Hematopoietic multipotent progenitor cell (in vitro differentiated cells): ENCODE measurements around the gene BBS9. TPM values are rescaled to one million over a fixed set of nuclear protein-coding genes. Genes with fewer than 3 reads are reported as not detected.
A peak's percentile ranks its signal among the peaks of the same experiment; 100 is the strongest.
"Not testable (repeated sequence)": the region's sequence is repeated elsewhere in the genome, so short reads cannot be mapped to it uniquely, and the experiment has no call there.

Experiments used
- DNase-seq, 3 donors: peaks; one replicate each; pipeline ENCODE4 v3.0.0-alpha.2; 2011 to 2015; ENCODE audit warnings: low read depth in 2 of 3, low spot score in 2 of 3
- total RNA-seq: library from RNA; depleted of rRNA; stranded (reverse); fragments of >200 nt; gene quantifications from one replicate; pipeline ENCODE4 v1.2.3, GENCODE V29; 2012

BBS9 gene
- 12.1 TPM for total RNA-seq

DNA sequence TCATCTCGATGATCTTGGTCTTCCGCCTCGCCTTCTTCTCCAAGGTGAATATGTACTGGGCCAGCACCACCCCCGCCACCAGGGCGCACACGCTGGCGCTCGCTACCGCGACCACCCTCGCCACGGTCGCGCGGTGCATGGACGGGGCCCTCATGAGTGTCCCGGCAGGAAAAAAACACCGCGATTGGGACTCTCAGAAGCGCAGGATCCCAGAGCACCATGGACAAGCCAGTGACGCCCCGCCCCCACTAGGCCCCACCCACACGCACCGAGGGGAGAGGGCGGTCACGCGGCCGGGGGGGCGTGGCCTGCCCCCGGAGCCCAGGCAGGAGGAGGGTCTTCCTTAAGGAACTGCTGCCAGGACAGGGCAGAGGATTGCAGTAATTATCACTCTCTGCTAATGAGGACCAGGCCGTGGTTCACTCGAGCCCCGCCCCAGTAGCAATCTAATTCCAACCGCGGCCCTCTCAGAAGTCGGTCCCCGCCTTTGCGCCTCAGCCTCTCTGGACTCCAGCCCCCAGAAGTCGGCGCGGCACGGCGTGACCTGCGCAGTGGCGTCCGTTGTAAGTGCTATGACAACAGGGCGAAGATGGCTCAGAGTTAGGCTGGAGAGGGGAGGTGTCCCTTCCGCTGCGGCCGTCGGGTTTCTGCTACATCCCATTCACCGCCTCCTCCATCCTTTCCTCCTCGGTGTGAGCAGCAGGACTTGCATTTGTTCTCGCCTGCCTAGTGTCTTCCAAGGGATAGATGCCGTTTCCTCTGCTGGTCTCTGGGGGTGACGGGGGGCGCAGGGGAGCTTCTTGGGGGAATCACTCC, at the start of gene BBS9:
Gene BBS9, plus strand, starts transcription at position 575 of the 816 bp plus-strand sequence. CDS start 16,689 bp downstream, outside the sequence.
- DNase-seq = peak; percentile 79 to 97 (median 95)

GRCh38 chr7:33079763-33080690, 49.3 kb upstream of the BBS9 start:
- DNase-seq = no peak

DNA sequence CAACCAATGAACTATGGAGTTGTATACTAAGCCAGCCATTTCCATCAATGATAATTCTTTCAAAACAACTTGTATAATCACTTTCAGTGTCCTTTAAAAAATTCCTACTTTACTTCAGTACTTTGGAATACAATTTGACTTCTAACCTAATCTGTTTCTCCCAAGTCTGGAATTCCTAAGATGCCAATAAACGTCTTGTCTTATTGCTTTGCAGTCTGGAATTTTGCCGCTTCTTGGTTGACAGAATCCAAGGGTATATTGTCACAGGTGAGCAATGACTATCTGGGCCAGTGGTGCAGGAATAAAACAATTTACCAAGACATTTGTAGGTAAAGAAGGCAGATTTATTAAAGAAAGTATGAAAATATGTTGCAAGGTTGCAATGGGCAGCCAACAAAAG, 42.0 kb upstream of the BBS9 start:
- no peak for DNase-seq

DNA sequence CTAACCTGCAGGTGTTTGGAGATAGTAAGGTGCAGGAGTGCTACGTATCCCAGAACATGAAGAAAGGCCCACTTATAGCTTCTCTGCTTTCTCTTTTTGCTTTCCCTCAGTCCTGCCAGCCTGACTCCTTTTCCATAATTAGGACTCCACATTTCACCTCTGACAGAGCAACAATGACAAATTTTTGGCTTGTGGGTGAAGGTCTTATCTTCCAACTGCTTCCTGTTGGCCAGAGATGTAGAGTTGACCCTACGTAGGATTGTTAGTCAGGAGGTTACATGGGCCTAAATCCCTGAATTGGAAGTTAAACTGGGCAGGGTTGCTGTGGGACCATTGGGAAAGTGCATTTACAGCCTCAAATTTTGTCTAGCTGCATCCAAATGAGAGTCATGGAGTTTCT, 41.5 kb upstream of the BBS9 start:
- DNase-seq = no peak

GRCh38 chr7:33089142-33089541, 40.2 kb upstream of the BBS9 start:
- DNase-seq = no peak

DNA sequence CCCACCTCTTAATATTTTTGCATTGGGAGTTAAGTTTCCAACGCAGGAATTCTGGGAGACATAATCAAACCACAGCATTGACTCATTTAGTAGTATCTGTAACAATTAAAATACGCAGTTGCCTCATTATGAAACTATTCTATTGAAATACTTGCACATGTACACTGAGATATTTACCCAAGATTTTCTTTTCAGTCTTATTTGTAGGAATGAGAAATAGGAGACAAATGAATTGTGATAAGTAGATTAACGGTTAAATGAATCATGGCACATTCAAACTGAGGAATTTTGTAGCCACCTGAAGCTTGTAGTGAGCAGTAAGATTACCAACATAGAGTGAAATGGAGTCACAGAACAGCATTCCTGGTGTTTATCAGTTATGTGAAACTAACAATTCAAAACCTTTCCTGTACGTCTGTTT, 38.2 kb upstream of the BBS9 start:
- DNase-seq = no peak

DNA sequence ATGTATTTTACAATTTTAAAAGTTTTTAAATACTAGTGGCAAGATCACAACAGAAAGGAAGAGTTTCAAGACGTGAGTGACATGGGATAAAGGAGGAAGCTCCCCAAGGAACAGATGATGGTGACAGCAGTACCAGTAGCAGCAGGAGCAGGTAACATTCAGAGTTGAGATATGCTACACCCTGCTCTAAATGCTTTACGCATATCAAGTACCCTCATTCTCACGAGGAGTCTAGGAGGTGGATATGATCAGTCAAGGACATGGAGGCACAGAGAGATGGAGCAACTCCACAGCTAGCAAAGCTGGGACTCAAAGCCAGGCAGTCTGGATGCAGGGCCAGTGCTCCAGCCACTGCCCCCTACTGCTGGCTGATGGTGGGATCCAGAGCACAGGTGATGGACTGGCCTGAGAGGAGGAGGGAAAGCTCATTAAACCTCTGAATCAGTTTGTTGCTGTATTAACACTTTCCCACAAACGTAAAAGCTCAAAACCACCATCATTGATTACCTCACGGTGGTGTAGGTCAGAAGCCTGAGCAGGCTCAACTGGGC, 37.6 kb upstream of the BBS9 start:
- DNase-seq = no peak

- no peak for DNase-seq
Observed at GRCh38 chr7:33093266-33093665, 36.1 kb upstream of the BBS9 start.

DNA sequence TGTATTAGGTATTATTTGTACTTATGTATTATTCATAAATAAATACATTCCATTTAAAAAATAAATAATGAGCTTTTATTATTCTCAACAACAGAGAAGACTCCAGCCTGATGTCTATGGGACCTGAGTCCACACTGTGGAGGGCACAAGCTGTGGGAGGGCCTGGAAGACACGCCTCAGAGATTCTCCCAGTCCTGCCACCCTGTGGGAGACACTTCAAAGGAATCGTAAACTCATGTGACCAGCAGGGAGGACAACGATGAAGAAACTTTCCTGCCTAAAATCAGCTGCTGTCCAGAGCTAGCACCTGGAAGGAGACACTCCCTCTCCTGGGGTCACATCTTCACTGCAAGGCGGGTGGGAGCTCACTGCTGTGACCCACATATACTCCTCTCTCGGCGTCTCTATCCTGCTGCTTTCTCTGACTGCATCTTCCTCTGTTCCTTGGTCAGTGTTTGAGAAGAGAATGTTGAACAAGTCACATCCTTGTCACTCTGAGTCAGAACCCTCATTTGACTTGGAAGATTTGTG, 34.6 kb upstream of the BBS9 start:
- DNase-seq = not testable (repeated sequence)

DNA sequence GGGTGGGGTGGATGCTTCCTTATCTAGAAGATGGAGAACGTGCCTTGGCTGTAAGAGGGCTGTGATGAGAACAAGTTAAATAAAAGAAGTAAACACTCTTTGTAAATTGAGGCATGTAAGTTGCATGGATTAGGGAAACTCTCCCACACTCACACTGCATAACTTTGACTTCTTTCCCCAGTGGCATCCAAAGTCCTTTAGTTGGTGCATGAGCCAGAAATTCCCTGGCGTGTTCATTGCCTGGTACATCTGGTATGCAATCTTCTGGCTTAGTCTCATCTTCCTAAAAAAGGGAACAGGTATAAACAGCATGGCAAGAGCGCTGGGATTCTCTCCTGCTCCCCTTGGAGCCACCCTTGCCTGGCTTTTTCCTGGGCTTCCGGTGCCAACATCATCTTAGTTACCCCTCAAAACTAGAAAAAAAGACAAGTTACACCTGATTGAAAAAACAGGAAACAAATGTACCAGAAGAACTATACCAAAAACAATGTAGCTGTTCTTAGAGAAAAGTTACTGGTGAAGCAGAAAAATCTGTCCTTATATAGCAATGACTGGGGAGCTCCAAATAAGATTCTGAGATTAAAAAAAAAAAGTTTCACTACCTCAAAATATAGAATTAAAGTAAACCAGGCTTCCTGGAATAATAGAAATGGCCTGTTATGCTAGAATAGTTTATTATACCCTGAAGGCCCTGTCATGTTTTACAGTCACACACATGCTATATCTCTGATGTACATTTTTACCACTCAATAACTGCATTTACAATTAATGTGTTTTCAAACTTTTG, 30.0 kb upstream of the BBS9 start:
- no peak for DNase-seq

GRCh38 chr7:33100770-33101169, 28.6 kb upstream of the BBS9 start:
- no peak for DNase-seq

- no peak for DNase-seq
Observed at GRCh38 chr7:33101906-33102305, 27.5 kb upstream of the BBS9 start.

GRCh38 chr7:33107136-33108066, 22.0 kb upstream of the BBS9 start:
- DNase-seq = peak in 2 of 3 donors; percentile 48 to 66

GRCh38 chr7:33108554-33109004, 20.8 kb upstream of the BBS9 start:
- peak in 2 of 3 donors; percentile 51 to 66 for DNase-seq

GRCh38 chr7:33109005-33109757, 20.2 kb upstream of the BBS9 start, which contains the start of gene RP9:
Gene RP9 (minus strand): TSS chr7:33109404. CDS start chr7:33109372, 32 bp downstream.
- peak; percentile 65 to 89 (median 87) for DNase-seq

DNA sequence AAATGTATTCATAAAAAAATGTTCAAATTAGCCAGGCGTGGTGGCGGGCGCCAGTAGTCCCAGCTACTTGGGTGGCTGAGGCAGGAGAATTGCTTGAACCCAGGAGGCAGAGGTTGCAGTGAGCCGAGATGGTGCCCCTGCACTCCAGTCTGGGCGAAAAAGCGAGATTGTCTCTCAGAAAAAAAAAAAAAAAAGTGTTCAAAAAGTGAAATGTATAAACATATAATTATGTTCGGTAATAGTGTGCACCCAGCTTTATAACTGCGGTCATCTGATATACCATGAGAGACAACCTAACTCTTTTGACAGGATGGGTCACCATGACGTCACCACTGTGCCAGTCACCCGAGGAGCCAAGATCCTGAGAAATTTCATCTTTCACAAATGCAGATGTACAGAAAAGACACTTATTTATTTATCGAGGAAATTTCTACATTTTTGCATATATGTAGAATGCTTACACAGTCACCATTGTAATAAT, 19.6 kb upstream of the BBS9 start:
- no peak for DNase-seq

GRCh38 chr7:33111614-33112013, 17.8 kb upstream of the BBS9 start:
- no peak for DNase-seq

GRCh38 chr7:33114976-33115375, 14.4 kb upstream of the BBS9 start:
- DNase-seq = no peak
